K562 (cell line): ENCODE data around the gene PCDHGC4. TPM values are rescaled to one million over a fixed set of nuclear protein-coding genes. Genes with fewer than 3 reads are reported as not detected.

Experiments used
- ATAC-seq: fragments of 200-7000 bp; cut with Tn5 transposase; 3 replicates; pipeline ENCODE4 v1.9.1; 2020; ENCODE audit warnings: moderate library complexity
- BruUV-seq: library from RNA; stranded (reverse); fragments of 400-500 nt; replicated peaks from 2 replicates; lab custom pipeline; 2021; lab: Mats Ljungman, UMichigan
- CTCF ChIA-PET: fragments of 300-600 bp; formaldehyde crosslinking; extraction: SDS; loops from one replicate; lab custom pipeline; 2021; ENCODE audit warnings: low intra/inter-chr PET ratio; lab: Yijun Ruan, JAX
- POLR2A ChIA-PET: fragments of 300-600, 350-650 bp; sonication (Branson Sonifier 250); formaldehyde crosslinking; extraction: SDS; loops from one replicate; lab custom pipeline; 2021; ENCODE audit warnings: antibody characterized with exemption, inconsistent platforms; lab: Yijun Ruan, JAX
- DNase-seq, 4 experiments: peaks; one replicate each; pipeline versions ENCODE4 v3.0.0 to v3.0.0-alpha.2; 2011 to 2018; ENCODE audit warnings: low spot score in 3 of 4, mixed read lengths in 3 of 4; ENCODE audit errors: extremely low read depth in 1 of 4
- FAIRE-seq: peaks from 2 replicates; lab custom pipeline; 2011; peaks lifted over from hg19 to GRCh38; lab: Jason Lieb, UNC
- H2AFZ ChIP-seq: 2 replicates; pipeline ENCODE4 v1.6.0; 2011; ENCODE audit warnings: low read depth, low read length, control low read depth, inconsistent platforms
- H3K27ac ChIP-seq: fragments of 200-600 bp; 3 replicates; pipeline ENCODE4 v1.8.0; 2011; ENCODE audit warnings: low read depth, mild to moderate bottlenecking, control low read depth, inconsistent platforms, low read length, moderate library complexity, mixed read lengths; ENCODE audit errors: extremely low read depth
- H3K27me3 ChIP-seq, 2 experiments: fragments of 300-600 bp in 1 of 2; 2 replicates in 1 of 2; 3 replicates in 1 of 2; pipeline versions ENCODE4 v1.6.0 to v1.8.0; 2011; ENCODE audit warnings: inconsistent platforms in 2 of 2, low read length in 2 of 2, mild to moderate bottlenecking in 1 of 2, mixed read lengths in 1 of 2, moderate library complexity in 1 of 2; ENCODE audit not compliant: control insufficient read depth in 2 of 2, insufficient read depth in 2 of 2
- H3K36me3 ChIP-seq: fragments of 300-600 bp; 3 replicates; pipeline ENCODE4 v1.8.0; 2011; ENCODE audit warnings: mild to moderate bottlenecking, low read length, inconsistent platforms; ENCODE audit not compliant: control insufficient read depth, insufficient read depth
- H3K4me1 ChIP-seq, 2 experiments: fragments of 200-600 bp in 1 of 2; replicated peaks in 1 of 2; 2 replicates in 1 of 2; 3 replicates in 1 of 2; pipeline versions ENCODE4 v1.5.1 to v1.8.0; 2011; ENCODE audit warnings: inconsistent platforms in 2 of 2, low read length in 2 of 2, mild to moderate bottlenecking in 1 of 2, mixed read lengths in 1 of 2, moderate library complexity in 1 of 2; ENCODE audit not compliant: control insufficient read depth in 2 of 2, insufficient read depth in 2 of 2
- H3K4me2 ChIP-seq: 2 replicates; pipeline ENCODE4 v1.6.1; 2011; ENCODE audit warnings: low read length, control low read depth, inconsistent platforms, mixed read lengths; ENCODE audit not compliant: insufficient read depth
- H3K4me3 ChIP-seq: fragments of 200-600 bp; sonication (generic), shearing (Covaris generic); 2 replicates; pipeline ENCODE4 v1.5.1; 2016; ENCODE audit warnings: control low read depth, inconsistent platforms
- H3K79me2 ChIP-seq: fragments of 200-600 bp; 3 replicates; pipeline ENCODE4 v1.8.0; 2011; ENCODE audit warnings: low read length, inconsistent platforms; ENCODE audit not compliant: control insufficient read depth, insufficient read depth
- H3K9ac ChIP-seq, 2 experiments: 2 replicates each; pipeline versions ENCODE4 v1.6.0 to v1.6.1; 2011; ENCODE audit warnings: low read depth in 2 of 2, low read length in 2 of 2, control low read depth in 1 of 2, inconsistent platforms in 1 of 2, mild to moderate bottlenecking in 1 of 2, mixed read lengths in 1 of 2; ENCODE audit not compliant: insufficient read depth in 1 of 2
- H3K9me1 ChIP-seq: one replicate; pipeline ENCODE4 v1.6.0; 2011; ENCODE audit warnings: inconsistent platforms, mild to moderate bottlenecking, low read length, moderate library complexity; ENCODE audit not compliant: control insufficient read depth, insufficient read depth
- H3K9me3 ChIP-seq: replicated peaks from 2 replicates; pipeline ENCODE4 v1.5.1; 2011; ENCODE audit warnings: low read depth, low read length, inconsistent platforms; ENCODE audit not compliant: control insufficient read depth, insufficient read depth
- H4K20me1 ChIP-seq: replicated peaks from 2 replicates; pipeline ENCODE4 v1.6.1; 2011; ENCODE audit warnings: low read length, inconsistent platforms, mixed read lengths; ENCODE audit not compliant: control insufficient read depth, insufficient read depth
- JUNB ChIP-seq: fragments of 450-650 bp; formaldehyde crosslinking; conservative IDR thresholded peaks from 2 replicates; pipeline ENCODE4 v1.4.0; 2020; ENCODE audit warnings: mild to moderate bottlenecking
- NFIC ChIP-seq: fragments of 450-650 bp; IDR thresholded peaks from 2 replicates; pipeline ENCODE4 v1.6.1; 2017; ENCODE audit warnings: mild to moderate bottlenecking, inconsistent platforms
- PHF21A ChIP-seq: fragments of 450-650 bp; IDR thresholded peaks from 2 replicates; pipeline ENCODE4 v1.6.1; 2017; ENCODE audit warnings: low read depth, borderline replicate concordance
- RAD21 ChIP-seq, 2 experiments: fragments of 250-450 bp in 1 of 2; fragments of 450-650 bp in 1 of 2; sonication (Bioruptor Pico) in 1 of 2; formaldehyde crosslinking in 1 of 2; IDR thresholded peaks in 1 of 2; conservative IDR thresholded peaks in 1 of 2; 2 replicates each; pipeline versions ENCODE4 v1.4.0 to v1.8.0; 2020 to 2022; ENCODE audit warnings: mild to moderate bottlenecking in 2 of 2, moderate library complexity in 1 of 2
- WGBS: fragments of 100-300 bp; shearing (Covaris generic); methylation state at CpG from one replicate; pipeline ENCODE4 v1.1.6; 2016; ENCODE audit warnings: low coverage, mixed read lengths; ENCODE audit not compliant: insufficient coverage; ENCODE audit errors: missing lambda C conversion rate; 5-methylcytosine and 5-hydroxymethylcytosine counted together
- in situ Hi-C: fragments of 300-500 bp; cut with MboI; formaldehyde crosslinking; loops from 4 replicates; pipeline ENCODE4 v1.15.0; 2018; ENCODE audit warnings: inconsistent platforms, mixed read lengths
- intact Hi-C: fragments of 100-400 bp; cut with micrococcal nuclease; formaldehyde crosslinking; loops from 2 replicates; pipeline ENCODE4 v1.14.2; 2022
- polyA plus RNA-seq, 8 experiments: library from polyadenylated mRNA; depleted of rRNA in 4 of 8; stranded (reverse) in 5 of 8; unstranded in 3 of 8; fragments of >200 nt; fragmentation: Nextera tagmentation in 2 of 8; fragmentation: Illumina TruSeq in 1 of 8; extraction: Ambion mirVana in 2 of 8; extraction: Trizol in 1 of 8; gene quantifications; 2 replicates each; pipeline versions ENCODE4 v1.2.1 to v1.2.3, GENCODE V29; 2011 to 2014; ENCODE audit warnings: inconsistent platforms in 1 of 8, missing spikeins in 1 of 8
- total RNA-seq, 7 experiments: library from RNA; depleted of rRNA in 6 of 7; stranded (reverse); fragments of >200 nt in 6 of 7; fragmentation: Illumina TruSeq in 2 of 7; extraction: Trizol in 2 of 7; gene quantifications; 2 replicates each; pipeline versions ENCODE4 v1.2.1 to v1.2.3, GENCODE V29; 2011 to 2021; ENCODE audit warnings: low replicate concordance in 1 of 7
- TF ChIP-seq, protein P1 (sequence below): sonication (generic); formaldehyde crosslinking; IDR thresholded peaks from 2 replicates; pipeline ENCODE4 v1.9.0; 2022; ENCODE audit warnings: mild to moderate bottlenecking, missing genetic modification reagents
- TF ChIP-seq, protein P2 (sequence below): sonication (generic); formaldehyde crosslinking; IDR thresholded peaks from 2 replicates; pipeline ENCODE4 v1.8.1; 2023; ENCODE audit warnings: mild to moderate bottlenecking, missing genetic modification reagents
- TF ChIP-seq, protein P3 (sequence below), 2 experiments: fragments of 450-650 bp; conservative IDR thresholded peaks; 2 replicates each; pipeline ENCODE4 v1.6.1; 2017; ENCODE audit warnings: mild to moderate bottlenecking in 2 of 2, moderate library complexity in 2 of 2
- TF ChIP-seq, protein P4 (sequence below): fragments of 250-450 bp; sonication (Bioruptor Pico); IDR thresholded peaks from 2 replicates; pipeline ENCODE4 v1.5.0; 2021

PCDHGC4 gene
- total and polyA plus RNA-seq, 9 of the 15 experiments (the other 6 are each of a cell fraction or from before 2014, with no cell fraction given): 0.05 TPM; not detected in 8

DNA sequence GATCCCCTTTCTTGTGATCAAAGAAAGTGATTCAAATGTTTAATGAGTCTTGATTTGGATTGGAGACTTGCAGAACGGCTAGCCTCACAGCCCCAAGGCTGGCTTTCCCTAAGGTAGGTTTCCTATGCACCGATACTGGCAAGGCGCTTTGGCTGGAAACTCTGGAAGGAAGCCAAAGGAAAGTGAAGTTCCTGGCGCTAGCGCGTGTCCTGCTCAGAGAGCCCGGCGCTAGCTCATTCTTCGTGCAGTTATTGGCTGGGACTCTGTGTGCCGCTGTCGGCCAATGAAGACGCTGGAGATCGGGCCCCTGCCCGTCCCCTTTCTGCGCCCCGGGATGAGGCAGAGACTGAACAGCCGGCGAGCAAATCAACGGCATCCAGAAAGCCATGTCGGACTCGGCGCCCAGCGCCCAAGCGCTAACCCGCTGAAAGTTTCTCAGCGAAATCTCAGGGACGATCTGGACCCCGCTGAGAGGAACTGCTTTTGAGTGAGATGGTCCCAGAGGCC is 9.2 kb upstream of the PCDHGC4 start, which contains the start of gene PCDHGC3:
TSS of gene PCDHGC3 (plus strand) at position 342 of the 507 bp plus-strand sequence. CDS start at position 493, 151 bp downstream.
- H3K27me3 ChIP-seq: peaks cover 20 to 32% of the 10 kb centered on the region in 2 experiments; a peak in 4 of 5 replicates
- no peak within 1 kb of the TSS for H3K4me2 ChIP-seq
- intact Hi-C loops: no loop called here
- ChIA-PET CTCF (no interaction called here), POLR2A (interaction anchor here (1.0 to 1.5 kb wide), 2 partner anchors 9 to 33 kb away, joined by 3 read pairs; partner anchors contain the start of gene PCDHGC4)
- BruUV-seq: no TSS peak
- H3K9me3 ChIP-seq: no peaks in the 10 kb centered on the region
- no peaks in the 10 kb centered on the region; the same call in 1 of the 2 replicates for H4K20me1 ChIP-seq
- peak in 2 of 4 experiments; percentile 16 to 34 for DNase-seq
- H3K4me3 ChIP-seq: no peak within 1 kb of the TSS
- H3K36me3 ChIP-seq: no peaks in the 10 kb centered on the region
- no peak within 1 kb of the TSS for H3K9ac ChIP-seq
- in situ Hi-C loops: no loop called here
- H3K27ac ChIP-seq: no peak within 1 kb of the TSS
- H3K4me1 ChIP-seq: peaks cover 0 to 14% of the 10 kb centered on the region in 2 experiments; a peak in 1 of 5 replicates
- no peaks in the 10 kb centered on the region for H3K9me1 ChIP-seq
- FAIRE-seq: no peak
- no peak within 1 kb of the TSS for H2AFZ ChIP-seq
- TF ChIP-seq NFIC (peak; percentile 52), RAD21 (CRISPR knock-in tag; conservative IDR thresholded peaks at IDR 0.05 in 1 of 2, IDR thresholded peaks at IDR 0.05 in 1 of 2) (peak in 1 of 2 experiments; percentile 28; a peak in 1 of 4 replicates), PHF21A (no peak), JUNB (CRISPR knock-in tag) (no peak)
- TF ChIP-seq, protein P1, sequence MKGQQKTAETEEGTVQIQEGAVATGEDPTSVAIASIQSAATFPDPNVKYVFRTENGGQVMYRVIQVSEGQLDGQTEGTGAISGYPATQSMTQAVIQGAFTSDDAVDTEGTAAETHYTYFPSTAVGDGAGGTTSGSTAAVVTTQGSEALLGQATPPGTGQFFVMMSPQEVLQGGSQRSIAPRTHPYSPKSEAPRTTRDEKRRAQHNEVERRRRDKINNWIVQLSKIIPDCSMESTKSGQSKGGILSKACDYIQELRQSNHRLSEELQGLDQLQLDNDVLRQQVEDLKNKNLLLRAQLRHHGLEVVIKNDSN (CRISPR knock-in tag): no peak
- TF ChIP-seq, protein P2, sequence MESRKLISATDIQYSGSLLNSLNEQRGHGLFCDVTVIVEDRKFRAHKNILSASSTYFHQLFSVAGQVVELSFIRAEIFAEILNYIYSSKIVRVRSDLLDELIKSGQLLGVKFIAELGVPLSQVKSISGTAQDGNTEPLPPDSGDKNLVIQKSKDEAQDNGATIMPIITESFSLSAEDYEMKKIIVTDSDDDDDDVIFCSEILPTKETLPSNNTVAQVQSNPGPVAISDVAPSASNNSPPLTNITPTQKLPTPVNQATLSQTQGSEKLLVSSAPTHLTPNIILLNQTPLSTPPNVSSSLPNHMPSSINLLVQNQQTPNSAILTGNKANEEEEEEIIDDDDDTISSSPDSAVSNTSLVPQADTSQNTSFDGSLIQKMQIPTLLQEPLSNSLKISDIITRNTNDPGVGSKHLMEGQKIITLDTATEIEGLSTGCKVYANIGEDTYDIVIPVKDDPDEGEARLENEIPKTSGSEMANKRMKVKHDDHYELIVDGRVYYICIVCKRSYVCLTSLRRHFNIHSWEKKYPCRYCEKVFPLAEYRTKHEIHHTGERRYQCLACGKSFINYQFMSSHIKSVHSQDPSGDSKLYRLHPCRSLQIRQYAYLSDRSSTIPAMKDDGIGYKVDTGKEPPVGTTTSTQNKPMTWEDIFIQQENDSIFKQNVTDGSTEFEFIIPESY (CRISPR knock-in tag): peak; percentile 23; the same call in 1 of the 2 replicates
- TF ChIP-seq, protein P3, sequence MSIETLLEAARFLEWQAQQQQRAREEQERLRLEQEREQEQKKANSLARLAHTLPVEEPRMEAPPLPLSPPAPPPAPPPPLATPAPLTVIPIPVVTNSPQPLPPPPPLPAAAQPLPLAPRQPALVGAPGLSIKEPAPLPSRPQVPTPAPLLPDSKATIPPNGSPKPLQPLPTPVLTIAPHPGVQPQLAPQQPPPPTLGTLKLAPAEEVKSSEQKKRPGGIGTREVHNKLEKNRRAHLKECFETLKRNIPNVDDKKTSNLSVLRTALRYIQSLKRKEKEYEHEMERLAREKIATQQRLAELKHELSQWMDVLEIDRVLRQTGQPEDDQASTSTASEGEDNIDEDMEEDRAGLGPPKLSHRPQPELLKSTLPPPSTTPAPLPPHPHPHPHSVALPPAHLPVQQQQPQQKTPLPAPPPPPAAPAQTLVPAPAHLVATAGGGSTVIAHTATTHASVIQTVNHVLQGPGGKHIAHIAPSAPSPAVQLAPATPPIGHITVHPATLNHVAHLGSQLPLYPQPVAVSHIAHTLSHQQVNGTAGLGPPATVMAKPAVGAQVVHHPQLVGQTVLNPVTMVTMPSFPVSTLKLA (conservative IDR thresholded peaks at IDR 0.05): no peak
- TF ChIP-seq, protein P4, sequence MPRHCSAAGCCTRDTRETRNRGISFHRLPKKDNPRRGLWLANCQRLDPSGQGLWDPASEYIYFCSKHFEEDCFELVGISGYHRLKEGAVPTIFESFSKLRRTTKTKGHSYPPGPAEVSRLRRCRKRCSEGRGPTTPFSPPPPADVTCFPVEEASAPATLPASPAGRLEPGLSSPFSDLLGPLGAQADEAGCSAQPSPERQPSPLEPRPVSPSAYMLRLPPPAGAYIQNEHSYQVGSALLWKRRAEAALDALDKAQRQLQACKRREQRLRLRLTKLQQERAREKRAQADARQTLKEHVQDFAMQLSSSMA (CRISPR knock-in tag): no peak
- peak; percentile 82 for ATAC-seq
- no peaks in the 10 kb centered on the region for H3K79me2 ChIP-seq
- WGBS: 15% methylated on average over 24 of the region's 28 CpGs
